Type B pancreatic cell (in vitro differentiated cells): ENCODE data around the gene TXNRD2. TPM values are rescaled to one million over a fixed set of nuclear protein-coding genes. Genes with fewer than 3 reads are reported as not detected.

ENCODE experiments used
- DNase-seq: peaks from one replicate; pipeline ENCODE4 v3.0.0; 2021; ENCODE audit warnings: mixed read lengths; ENCODE audit not compliant: unreplicated experiment; ENCODE audit errors: extremely low spot score
- H3K27ac Mint-ChIP-seq: 2 replicates; pipeline ENCODE4 v1.8.0; 2021; ENCODE audit warnings: mild to moderate bottlenecking, mixed read lengths
- H3K27me3 Mint-ChIP-seq: 2 replicates; pipeline ENCODE4 v1.8.0; 2021; ENCODE audit warnings: mixed read lengths
- H3K36me3 Mint-ChIP-seq: 2 replicates; pipeline ENCODE4 v1.8.0; 2021; ENCODE audit warnings: mixed read lengths
- H3K4me1 Mint-ChIP-seq: one replicate; pipeline ENCODE4 v1.8.0; 2021; ENCODE audit warnings: mixed read lengths; ENCODE audit not compliant: unreplicated experiment
- H3K4me3 Mint-ChIP-seq: 2 replicates; pipeline ENCODE4 v1.8.0; 2021; ENCODE audit warnings: mild to moderate bottlenecking, mixed read lengths
- H3K9me3 Mint-ChIP-seq: 2 replicates; pipeline ENCODE4 v1.8.0; 2021; ENCODE audit warnings: mixed read lengths
- total RNA-seq: library from RNA; stranded (reverse); gene quantifications from 2 replicates; pipeline ENCODE4 v1.2.1, GENCODE V29; 2021; ENCODE audit warnings: low replicate concordance
- TF ChIP-seq, protein P1 (sequence below): fragments of 200-600 bp; sonication (generic); conservative IDR thresholded peaks from 2 replicates; pipeline ENCODE4 v1.5.0; 2021; ENCODE audit warnings: antibody characterized with exemption, mild to moderate bottlenecking

Gene TXNRD2
- total RNA-seq, 1 donor from 2014 or later, result 25.1 TPM

GRCh38 chr22:19988965-19989724, 47.5 kb upstream of the TXNRD2 start:
- no peaks in the 10 kb centered on the region for H3K4me1 Mint-ChIP-seq
- no peak for DNase-seq
- H3K27me3 Mint-ChIP-seq, result no peaks in the 10 kb centered on the region
- H3K36me3 Mint-ChIP-seq, result no peaks in the 10 kb centered on the region
- TF ChIP-seq, protein P1, sequence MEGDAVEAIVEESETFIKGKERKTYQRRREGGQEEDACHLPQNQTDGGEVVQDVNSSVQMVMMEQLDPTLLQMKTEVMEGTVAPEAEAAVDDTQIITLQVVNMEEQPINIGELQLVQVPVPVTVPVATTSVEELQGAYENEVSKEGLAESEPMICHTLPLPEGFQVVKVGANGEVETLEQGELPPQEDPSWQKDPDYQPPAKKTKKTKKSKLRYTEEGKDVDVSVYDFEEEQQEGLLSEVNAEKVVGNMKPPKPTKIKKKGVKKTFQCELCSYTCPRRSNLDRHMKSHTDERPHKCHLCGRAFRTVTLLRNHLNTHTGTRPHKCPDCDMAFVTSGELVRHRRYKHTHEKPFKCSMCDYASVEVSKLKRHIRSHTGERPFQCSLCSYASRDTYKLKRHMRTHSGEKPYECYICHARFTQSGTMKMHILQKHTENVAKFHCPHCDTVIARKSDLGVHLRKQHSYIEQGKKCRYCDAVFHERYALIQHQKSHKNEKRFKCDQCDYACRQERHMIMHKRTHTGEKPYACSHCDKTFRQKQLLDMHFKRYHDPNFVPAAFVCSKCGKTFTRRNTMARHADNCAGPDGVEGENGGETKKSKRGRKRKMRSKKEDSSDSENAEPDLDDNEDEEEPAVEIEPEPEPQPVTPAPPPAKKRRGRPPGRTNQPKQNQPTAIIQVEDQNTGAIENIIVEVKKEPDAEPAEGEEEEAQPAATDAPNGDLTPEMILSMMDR, result no peak
- no peaks in the 10 kb centered on the region for H3K9me3 Mint-ChIP-seq
- H3K4me3 Mint-ChIP-seq, result no peak overlapping the region
- H3K27ac Mint-ChIP-seq, result no peak overlapping the region

GRCh38 chr22:19988331-19988808, 46.8 kb upstream of the TXNRD2 start:
- TF ChIP-seq, protein P1, result no peak
- DNase-seq, result no peak
- no peak overlapping the region for H3K27ac Mint-ChIP-seq
- H3K4me1 Mint-ChIP-seq, result no peaks in the 10 kb centered on the region
- peak overlapping the region; percentile 74 for H3K4me3 Mint-ChIP-seq
- no peaks in the 10 kb centered on the region for H3K9me3 Mint-ChIP-seq
- H3K36me3 Mint-ChIP-seq, result no peaks in the 10 kb centered on the region
- no peaks in the 10 kb centered on the region for H3K27me3 Mint-ChIP-seq

- Mint-ChIP-seq H3K36me3 (no peaks in the 10 kb centered on the region), H3K27ac (no peak overlapping the region), H3K9me3 (no peaks in the 10 kb centered on the region), H3K4me3 (peak overlapping the region; percentile 74), H3K4me1 (no peaks in the 10 kb centered on the region), H3K27me3 (no peaks in the 10 kb centered on the region)
- DNase-seq, result no peak
- TF ChIP-seq, protein P1, result no peak
Measured at GRCh38 chr22:19987394-19988306, 46.0 kb upstream of the TXNRD2 start.

GRCh38 chr22:19986410-19987341, 45.1 kb upstream of the TXNRD2 start:
- Mint-ChIP-seq H3K4me1 (no peaks in the 10 kb centered on the region), H3K9me3 (no peaks in the 10 kb centered on the region), H3K36me3 (no peaks in the 10 kb centered on the region), H3K4me3 (peak overlapping the region; percentile 88), H3K27ac (peak overlapping the region; percentile 64), H3K27me3 (no peaks in the 10 kb centered on the region)
- TF ChIP-seq, protein P1, result no peak
- DNase-seq, result peak; percentile 89

GRCh38 chr22:19986011-19986409, 44.4 kb upstream of the TXNRD2 start:
- Mint-ChIP-seq H3K9me3 (no peaks in the 10 kb centered on the region), H3K4me3 (peak overlapping the region; percentile 88), H3K36me3 (no peaks in the 10 kb centered on the region), H3K27ac (peak overlapping the region; percentile 64), H3K27me3 (no peaks in the 10 kb centered on the region), H3K4me1 (no peaks in the 10 kb centered on the region)
- no peak for DNase-seq
- TF ChIP-seq, protein P1, result no peak
